Adrenal gland (tissue), 12 donors: Measurements from ENCODE around the gene PAX4. TPM values are rescaled to one million over a fixed set of nuclear protein-coding genes. Genes with fewer than 3 reads are reported as not detected.
A peak's percentile ranks its signal among the peaks of the same experiment; 100 is the strongest.
"Not testable (repeated sequence)": the region's sequence is repeated elsewhere in the genome, so short reads cannot be mapped to it uniquely, and the experiment has no call there.

Source experiments
- DNase-seq, 7 donors: peaks; one replicate each; pipeline ENCODE4 v3.0.0-alpha.2; 2019 to 2020
- H3K27ac ChIP-seq, 5 donors: fragments of 200-600 bp; sonication (generic) in 4 of 5; 1 replicate in 3 of 5; 2 replicates in 2 of 5; pipeline versions ENCODE4 v1.5.1 to v1.8.0; 2016 to 2020; ENCODE audit warnings: mild to moderate bottlenecking in 1 of 5
- H3K27me3 ChIP-seq: fragments of 200-600 bp; 2 replicates; pipeline ENCODE4 v1.8.0; 2021
- H3K36me3 ChIP-seq, 2 donors: fragments of 200-600 bp; replicated peaks in 1 of 2; 1 replicate in 1 of 2; 2 replicates in 1 of 2; pipeline versions ENCODE4 v1.5.1 to v1.8.0; 2018 to 2022
- H3K4me1 ChIP-seq, 2 donors: fragments of 200-600 bp; replicated peaks in 1 of 2; 1 replicate in 1 of 2; 2 replicates in 1 of 2; pipeline versions ENCODE4 v1.5.1 to v1.8.0; 2018 to 2021
- H3K4me3 ChIP-seq, 4 donors: fragments of 200-600 bp; sonication (generic) in 3 of 4; one replicate each; pipeline ENCODE4 v1.5.1; 2016 to 2018
- H3K9me3 ChIP-seq, 3 donors: fragments of 200-600 bp; sonication (generic) in 1 of 3; replicated peaks in 1 of 3; 1 replicate in 2 of 3; 2 replicates in 1 of 3; pipeline versions ENCODE4 v1.5.1 to v1.8.0; 2016 to 2021
- CTCF ChIP-seq, 6 experiments: fragments of 450-650 bp in 4 of 6; fragments of 200-600 bp in 2 of 6; sonication (generic) in 1 of 6; IDR thresholded peaks; 1 replicate in 5 of 6; 2 replicates in 1 of 6; pipeline versions ENCODE4 v1.5.1 to v1.8.0; 2016 to 2021; ENCODE audit warnings: antibody characterized with exemption in 6 of 6, mild to moderate bottlenecking in 2 of 6, moderate library complexity in 1 of 6
- POLR2A ChIP-seq, 2 donors: fragments of 450-650 bp; IDR thresholded peaks; one replicate each; pipeline ENCODE4 v1.6.1; 2017; ENCODE audit warnings: antibody characterized with exemption in 2 of 2, mild to moderate bottlenecking in 2 of 2, moderate library complexity in 1 of 2
- WGBS, 4 donors: extraction: QIAGEN DNeasy Blood & Tissue Kit in 2 of 4; methylation state at CpG; one replicate each; pipeline versions ENCODE4 v1.1.5 to v1.1.7; 2013 to 2017; 5-methylcytosine and 5-hydroxymethylcytosine counted together
- intact Hi-C, 2 donors: fragments of 100-400 bp; cut with DNase I; formaldehyde crosslinking; loops; one replicate each; pipeline versions ENCODE4 v1.14.1 to v1.15.0; 2022 to 2023
- polyA plus RNA-seq, 3 donors: library from polyadenylated mRNA; stranded (reverse); fragments of 200-250 nt in 2 of 3; fragments of 350-450 nt in 1 of 3; fragmentation: Illumina TruSeq in 1 of 3; extraction: RNeasy Lipid Tissue Mini Kit (QIAGEN cat#74804) in 1 of 3; gene quantifications; one replicate each; pipeline ENCODE4 v1.2.3, GENCODE V29; 2013 to 2014
- total RNA-seq, 9 donors: library from RNA; depleted of rRNA in 4 of 9; stranded (reverse); fragments of >200 nt in 4 of 9; fragments of 120-200 nt in 1 of 9; fragmentation: NEBNext Ultra II Directional in 1 of 9; extraction: Animal tissue kit (Norgen Biotek cat#: 25700) in 1 of 9; gene quantifications; one replicate each; pipeline versions ENCODE4 v1.1.0 to v1.2.4, GENCODE V29; 2013 to 2023
- donor health status: healthy with polysubstance abuse.
- donor health status: Bipolar disorder and iron deficiency.
- donor health status: DM: yes; HTN: yes; CAD: no.
- donor health status: DM: no; HTN: no; CAD: no.
- donor health status: DM: no; HTN: no; CAD: no.
- donor health status: DM: yes; HTN: yes; CAD: no.

PAX4 gene
- total and polyA plus RNA-seq, 12 donors, result not detected

DNA sequence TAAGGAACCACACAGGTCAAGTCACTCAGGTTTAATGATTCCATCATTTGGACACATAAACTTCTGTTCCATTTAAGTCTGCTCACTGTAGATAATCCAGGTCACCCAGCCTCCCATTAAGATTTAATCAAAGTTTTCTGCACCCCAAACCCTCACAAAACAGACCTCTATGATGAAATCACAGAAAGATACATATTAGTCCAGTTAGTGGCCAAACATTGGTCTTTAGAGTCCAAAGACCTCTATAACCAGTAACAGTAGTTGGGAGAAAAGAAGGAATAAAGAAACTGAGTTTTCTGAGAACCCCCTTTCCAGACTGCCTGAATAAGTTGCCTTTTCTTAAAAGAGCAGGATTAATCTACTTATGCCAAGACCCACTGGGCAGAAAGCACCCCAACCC lies 37.3 kb downstream of the PAX4 start:
- no peaks in the 10 kb centered on the region for H3K9me3 ChIP-seq
- H3K4me1 ChIP-seq, result peaks cover 15 to 43% of the 10 kb centered on the region in 2 donors
- TF ChIP-seq CTCF (IDR thresholded peaks at IDR 0.05) (no peak), POLR2A (IDR thresholded peaks at IDR 0.05) (no peak)
- no peak for DNase-seq
- intact Hi-C loops, result no loop called here
- H3K27ac ChIP-seq, result no peak overlapping the region
- no peaks in the 10 kb centered on the region for H3K27me3 ChIP-seq
- no peak overlapping the region for H3K4me3 ChIP-seq
- H3K36me3 ChIP-seq, result peaks cover 0 to 18% of the 10 kb centered on the region in 2 donors

GRCh38 chr7:127578711-127579275 lies 39.1 kb downstream of the PAX4 start:
- Histone ChIP-seq H3K4me1 (peaks cover 3 to 32% of the 10 kb centered on the region in 2 donors), H3K36me3 (peaks cover 0 to 18% of the 10 kb centered on the region in 2 donors)

DNA sequence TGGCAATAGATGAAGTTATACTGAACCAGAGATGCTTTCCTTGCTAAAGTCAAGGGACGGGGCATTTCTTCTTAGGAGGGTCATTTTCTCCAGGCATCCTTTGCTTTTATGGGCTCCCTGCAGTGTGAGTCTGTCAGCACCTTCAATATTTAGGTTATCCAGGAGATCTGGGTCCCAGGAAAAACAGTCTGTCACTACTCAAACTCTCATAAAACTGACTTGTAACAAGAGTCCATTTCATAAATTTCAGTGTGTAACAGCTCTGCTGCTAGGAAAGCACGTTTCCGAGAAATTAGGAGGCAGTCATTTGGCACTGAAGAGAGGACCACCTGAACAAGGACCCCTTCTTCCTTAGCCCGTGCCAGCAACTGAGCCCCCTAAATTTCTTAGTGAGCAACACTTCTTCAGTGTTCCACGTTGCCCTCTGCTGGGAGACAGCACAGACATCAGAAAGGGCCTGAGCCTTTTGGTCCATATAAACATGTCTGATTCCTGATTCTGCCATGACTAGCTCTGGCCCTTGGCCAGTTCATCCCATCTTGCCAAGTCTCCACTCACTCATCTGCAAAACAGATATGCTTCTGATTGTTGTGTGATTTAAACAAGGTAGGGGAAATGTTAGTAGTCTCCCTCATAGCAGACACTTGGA lies 39.8 kb downstream of the PAX4 start:
- Histone ChIP-seq H3K4me1 (peaks cover 0 to 26% of the 10 kb centered on the region in 2 donors), H3K9me3 (no peaks in the 10 kb centered on the region), H3K36me3 (peaks cover 0 to 18% of the 10 kb centered on the region in 2 donors), H3K27ac (peak overlapping the region in 1 of 5 donors; percentile 16), H3K27me3 (no peaks in the 10 kb centered on the region), H3K4me3 (no peak overlapping the region)
- 76 to 81% (median 78%) methylated on average over 5 of the region's 5 CpGs for WGBS, 4 donors
- intact Hi-C loops, result no loop called here
- peak in 4 of 7 donors; percentile 21 to 61 (median 27) for DNase-seq
- no peak for TF ChIP-seq POLR2A (IDR thresholded peaks at IDR 0.05)
- no peak for TF ChIP-seq CTCF (IDR thresholded peaks at IDR 0.05)

More at GRCh38 chr7:127578711-127579275, 39.1 kb downstream of the PAX4 start:
- intact Hi-C loops, result no loop called here
- no peak for DNase-seq
- Histone ChIP-seq H3K4me3 (no peak overlapping the region), H3K27me3 (no peaks in the 10 kb centered on the region), H3K27ac (peak overlapping the region in 1 of 5 donors; percentile 16), H3K9me3 (no peaks in the 10 kb centered on the region)
- 73 to 86% (median 85%) methylated on average over 4 of the region's 4 CpGs for WGBS, 4 donors
- TF ChIP-seq POLR2A (IDR thresholded peaks at IDR 0.05), result no peak
- no peak for TF ChIP-seq CTCF (IDR thresholded peaks at IDR 0.05)

- no peaks in the 10 kb centered on the region for H3K36me3 ChIP-seq
- H3K27me3 ChIP-seq, result no peaks in the 10 kb centered on the region
- WGBS, 4 donors, result 71 to 79% (median 77%) methylated on average over 3 of the region's 3 CpGs
- no peak for DNase-seq
- no peak for TF ChIP-seq CTCF (IDR thresholded peaks at IDR 0.05)
- TF ChIP-seq POLR2A (IDR thresholded peaks at IDR 0.05), result no peak
- H3K4me3 ChIP-seq, result no peak overlapping the region
- intact Hi-C loops, result no loop called here
- H3K27ac ChIP-seq, result no peak overlapping the region
- H3K9me3 ChIP-seq, result no peaks in the 10 kb centered on the region
- no peaks in the 10 kb centered on the region for H3K4me1 ChIP-seq
Observed at GRCh38 chr7:127571741-127572505, 46.0 kb downstream of the PAX4 start.

DNA sequence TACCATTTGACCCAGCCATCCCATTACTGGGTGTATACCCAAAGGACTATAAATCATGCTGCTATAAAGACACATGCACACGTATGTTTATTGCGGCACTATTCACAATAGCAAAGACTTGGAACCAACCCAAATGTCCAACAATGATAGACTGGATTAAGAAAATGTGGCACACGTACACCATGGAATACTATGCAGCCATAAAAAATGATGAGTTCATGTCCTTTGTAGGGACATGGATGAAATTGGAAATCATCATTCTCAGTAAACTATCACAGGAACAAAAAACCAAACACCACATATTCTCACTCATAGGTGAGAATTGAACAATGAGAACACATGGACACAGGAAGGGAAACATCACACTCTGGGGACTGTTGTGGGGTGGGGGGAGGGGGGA lies 49.9 kb downstream of the PAX4 start:
- 100% methylated on average over 1 of the region's 3 CpGs; no CpG with 5 or more reads in 3 of the 4 donors for WGBS, 4 donors
- H3K27ac ChIP-seq, result not testable (repeated sequence)

More for the DNA sequence above, 49.9 kb downstream of the PAX4 start:
- H3K4me1 ChIP-seq, intact Hi-C loops, H3K36me3 ChIP-seq, DNase-seq, H3K9me3 ChIP-seq, H3K27me3 ChIP-seq, H3K4me3 ChIP-seq: not testable (repeated sequence)
